Omental fat pad (tissue), 4 donors: Measurements from ENCODE around the gene CFAP251. TPM values are rescaled to one million over a fixed set of nuclear protein-coding genes. Genes with fewer than 3 reads are reported as not detected.
"Not testable (repeated sequence)": the region's sequence is repeated elsewhere in the genome, so short reads cannot be mapped to it uniquely, and the experiment has no call there.

Experiments used
- ATAC-seq: fragments of 150-250 bp; one replicate; pipeline ENCODE4 v1.9.1; 2016; ENCODE audit warnings: mild to moderate bottlenecking, moderate library complexity; ENCODE audit not compliant: low FRiP score
- DNase-seq: peaks from one replicate; pipeline ENCODE4 v3.0.0-alpha.2; 2019; ENCODE audit warnings: low spot score
- CTCF ChIP-seq, 3 donors: fragments of 450-650 bp; IDR thresholded peaks; one replicate each; pipeline ENCODE4 v1.5.1; 2016 to 2017; ENCODE audit warnings: antibody characterized with exemption in 3 of 3, mild to moderate bottlenecking in 3 of 3, moderate library complexity in 2 of 3
- total RNA-seq, 4 donors: library from RNA; depleted of rRNA; stranded (reverse); fragments of >200 nt; gene quantifications; one replicate each; pipeline ENCODE4 v1.1.0, GENCODE V29; 2016

CFAP251 gene
- total RNA-seq, 4 donors from 2014 or later = 4.6 to 15.3 (median 7.1) TPM

GRCh38 chr12:122040579-122041386 is 122.4 kb downstream of the CFAP251 start:
- no peak for TF ChIP-seq CTCF (IDR thresholded peaks at IDR 0.05)
- DNase-seq (no peak), ATAC-seq (no peak)

GRCh38 chr12:122041458-122041857 is 123.1 kb downstream of the CFAP251 start:
- not testable (repeated sequence) for ATAC-seq, DNase-seq

GRCh38 chr12:122042910-122043309 is 124.5 kb downstream of the CFAP251 start:
- ATAC-seq (no peak), DNase-seq (no peak)
- TF ChIP-seq CTCF (IDR thresholded peaks at IDR 0.05) = no peak

GRCh38 chr12:122043476-122043875 is 125.1 kb downstream of the CFAP251 start:
- TF ChIP-seq CTCF (IDR thresholded peaks at IDR 0.05) = no peak
- no peak for ATAC-seq

GRCh38 chr12:122045262-122045661 is 126.9 kb downstream of the CFAP251 start:
- no peak for TF ChIP-seq CTCF (IDR thresholded peaks at IDR 0.05)
- ATAC-seq (no peak), DNase-seq (no peak)

More at GRCh38 chr12:122043476-122043875, 125.1 kb downstream of the CFAP251 start:
- no peak for DNase-seq

- DNase-seq = no peak
- ATAC-seq = no peak
- no peak for TF ChIP-seq CTCF (IDR thresholded peaks at IDR 0.05)
Observed at GRCh38 chr12:122046145-122046544, 127.8 kb downstream of the CFAP251 start.

GRCh38 chr12:122048151-122048550 is 129.8 kb downstream of the CFAP251 start:
- no peak for DNase-seq
- ATAC-seq = no peak
- TF ChIP-seq CTCF (IDR thresholded peaks at IDR 0.05) = no peak
